Kidney epithelial cell (primary cell): ENCODE data around the gene FZD8. TPM values are rescaled to one million over a fixed set of nuclear protein-coding genes. Genes with fewer than 3 reads are reported as not detected.

ENCODE experiments used
- DNase-seq: peaks from one replicate; pipeline ENCODE4 v3.0.0-alpha.2; 2010; ENCODE audit warnings: low read depth
- H3K27me3 ChIP-seq: 2 replicates; pipeline ENCODE4 v1.6.0; 2011; ENCODE audit warnings: low read length; ENCODE audit not compliant: control insufficient read depth, insufficient read depth
- H3K36me3 ChIP-seq: 2 replicates; pipeline ENCODE4 v1.5.1; 2011; ENCODE audit warnings: low read length; ENCODE audit not compliant: control insufficient read depth, insufficient read depth
- H3K4me3 ChIP-seq: 2 replicates; pipeline ENCODE4 v1.5.1; 2011; ENCODE audit warnings: low read depth, mild to moderate bottlenecking, control low read depth, low read length
- CTCF ChIP-seq: IDR thresholded peaks from 2 replicates; pipeline ENCODE4 v1.5.1; 2011; ENCODE audit warnings: mild to moderate bottlenecking, moderate library complexity, low read length, control low read depth, inconsistent platforms; ENCODE audit not compliant: insufficient read depth, poor library complexity, severe bottlenecking
- total RNA-seq: library from RNA; depleted of rRNA; stranded (reverse); fragments of >200 nt; gene quantifications from 2 replicates; pipeline ENCODE4 v1.2.3, GENCODE V29; 2015

The FZD8 gene
- total RNA-seq, 1 donor from 2014 or later = 12.7 TPM

- no peak for DNase-seq
- no peak overlapping the region for H3K4me3 ChIP-seq
- TF ChIP-seq CTCF = no peak
Measured at GRCh38 chr10:35636956-35637355, 5.1 kb downstream of the FZD8 start.

GRCh38 chr10:35635576-35635975, 6.5 kb downstream of the FZD8 start:
- H3K4me3 ChIP-seq = no peak overlapping the region
- TF ChIP-seq CTCF = peak; percentile 77
- H3K36me3 ChIP-seq = no peaks in the 10 kb centered on the region
- DNase-seq = no peak
- peaks cover 6% of the 10 kb centered on the region for H3K27me3 ChIP-seq

More at GRCh38 chr10:35636956-35637355, 5.1 kb downstream of the FZD8 start:
- Histone ChIP-seq H3K27me3 (peaks cover 6% of the 10 kb centered on the region), H3K36me3 (no peaks in the 10 kb centered on the region)

- no peak for TF ChIP-seq CTCF
- H3K27me3 ChIP-seq = no peaks in the 10 kb centered on the region
- DNase-seq = no peak
- H3K36me3 ChIP-seq = no peaks in the 10 kb centered on the region
- H3K4me3 ChIP-seq = no peak overlapping the region
Measured at GRCh38 chr10:35633006-35633980, 8.8 kb downstream of the FZD8 start.

- no peaks in the 10 kb centered on the region for H3K36me3 ChIP-seq
- peak; percentile 20 for TF ChIP-seq CTCF
- no peaks in the 10 kb centered on the region for H3K27me3 ChIP-seq
- no peak overlapping the region for H3K4me3 ChIP-seq
- DNase-seq = no peak
Measured at GRCh38 chr10:35632027-35632426, 10.1 kb downstream of the FZD8 start.

GRCh38 chr10:35631404-35631803, 10.7 kb downstream of the FZD8 start:
- no peak for TF ChIP-seq CTCF
- H3K27me3 ChIP-seq = no peaks in the 10 kb centered on the region
- DNase-seq = no peak

GRCh38 chr10:35626971-35627507, 15.1 kb downstream of the FZD8 start:
- no peak for TF ChIP-seq CTCF
- Histone ChIP-seq H3K36me3 (no peaks in the 10 kb centered on the region), H3K27me3 (no peaks in the 10 kb centered on the region), H3K4me3 (no peak overlapping the region)
- no peak for DNase-seq

More at GRCh38 chr10:35631404-35631803, 10.7 kb downstream of the FZD8 start:
- Histone ChIP-seq H3K36me3 (no peaks in the 10 kb centered on the region), H3K4me3 (no peak overlapping the region)
